ENCODE data around the gene PAAF1.
"Not testable (repeated sequence)": the region's sequence is repeated elsewhere in the genome, so short reads cannot be mapped to it uniquely, and the experiment has no call there.

PAAF1 gene

GRCh38 chr11:73876424-73877310 lies at the start of gene PAAF1, which contains the start of gene COA4:
TSS of gene PAAF1 (plus strand) at chr11:73876999. CDS start at chr11:73877022, 23 bp downstream.
TSS of gene COA4 (minus strand) at chr11:73876846. CDS start at chr11:73873378, 3,468 bp downstream.
- peak; percentile 94 for DNase-seq

- DNase-seq, result no peak
These were observed 46.5 kb upstream of the PAAF1 start for GRCh38 chr11:73830261-73830660.

- DNase-seq, result no peak
These were observed 43.7 kb upstream of the PAAF1 start for GRCh38 chr11:73833067-73833466.

GRCh38 chr11:73838443-73839122 lies 38.2 kb upstream of the PAAF1 start:
- DNase-seq, result no peak

- no peak for DNase-seq
These were observed 37.7 kb upstream of the PAAF1 start for GRCh38 chr11:73839123-73839457.

- no peak for DNase-seq
These were observed 25.6 kb upstream of the PAAF1 start for GRCh38 chr11:73851046-73851764.

- no peak for DNase-seq
These were observed 24.8 kb upstream of the PAAF1 start for GRCh38 chr11:73852049-73852448.

- DNase-seq, result no peak
These were observed 22.1 kb upstream of the PAAF1 start for GRCh38 chr11:73854680-73855079.

- DNase-seq, result no peak
These were observed 20.7 kb upstream of the PAAF1 start for GRCh38 chr11:73856031-73856567.

GRCh38 chr11:73859671-73860070 lies 17.1 kb upstream of the PAAF1 start:
- DNase-seq, result no peak

- no peak for DNase-seq
These were observed 16.6 kb upstream of the PAAF1 start for GRCh38 chr11:73860202-73860601.

- no peak for DNase-seq
These were observed 13.8 kb upstream of the PAAF1 start for GRCh38 chr11:73862986-73863385.

GRCh38 chr11:73866095-73866579 lies 10.7 kb upstream of the PAAF1 start:
- no peak for DNase-seq

- no peak for DNase-seq
These were observed 10.2 kb upstream of the PAAF1 start for GRCh38 chr11:73866586-73866996.

GRCh38 chr11:73869332-73869949 lies 7.4 kb upstream of the PAAF1 start:
- no peak for DNase-seq

- DNase-seq, result no peak
These were observed 6.5 kb upstream of the PAAF1 start for GRCh38 chr11:73870261-73870660.

GRCh38 chr11:73872749-73873357 lies 3.9 kb upstream of the PAAF1 start:
- no peak for DNase-seq

GRCh38 chr11:73875380-73875779 lies 1.4 kb upstream of the PAAF1 start:
- no peak for DNase-seq

GRCh38 chr11:73875840-73876239 lies 959 bp upstream of the PAAF1 start:
- no peak for DNase-seq

- no peak for DNase-seq
These were observed 2.0 kb downstream of the PAAF1 start for GRCh38 chr11:73878771-73879170.

GRCh38 chr11:73880449-73880848 lies 3.6 kb downstream of the PAAF1 start:
- DNase-seq, result not testable (repeated sequence)

GRCh38 chr11:73883856-73884255 lies 7.1 kb downstream of the PAAF1 start:
- no peak for DNase-seq
